ENCODE results near the gene HINT3. TPM values are rescaled to one million over a fixed set of nuclear protein-coding genes. Genes with fewer than 3 reads are reported as not detected.
A peak's percentile ranks its signal among the peaks of the same experiment; 100 is the strongest.

Gene HINT3
- total RNA-seq, 2 experiments from 2014 or later, result 8.5 to 8.6 TPM

DNA sequence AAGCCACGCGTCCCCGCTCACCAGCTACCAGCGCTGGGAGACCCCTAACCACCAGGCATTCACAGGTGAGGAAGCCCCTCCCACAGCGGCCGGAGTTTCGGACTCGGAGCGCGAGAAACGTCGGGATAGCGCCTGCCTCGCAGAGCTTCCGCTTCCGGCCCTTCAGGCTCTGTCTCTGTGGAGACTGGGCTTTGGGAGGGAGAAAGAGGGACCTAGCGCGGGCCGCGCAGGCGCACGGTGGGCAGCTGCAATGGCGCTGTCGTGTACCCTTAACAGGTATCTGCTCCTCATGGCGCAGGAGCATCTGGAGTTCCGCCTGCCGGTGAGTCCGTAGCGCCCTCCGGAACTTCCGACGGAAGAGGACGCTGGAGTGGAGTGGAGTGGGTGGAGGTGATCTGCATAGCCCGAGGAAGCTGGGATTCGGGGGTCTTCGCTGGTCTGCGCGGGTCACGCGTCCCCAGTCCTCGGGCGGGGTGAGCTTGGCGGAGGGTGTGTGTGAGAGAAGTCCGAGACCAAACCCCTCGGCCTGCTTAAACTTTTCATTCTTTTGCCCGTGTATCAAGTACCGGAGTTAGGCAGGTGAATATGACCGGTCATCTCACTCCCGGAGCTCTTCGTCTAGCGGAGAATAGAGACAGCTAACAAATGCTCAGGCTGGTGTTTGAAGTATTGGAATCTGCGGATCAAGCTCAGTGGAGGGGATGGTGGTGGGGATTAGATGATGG lies 29.9 kb downstream of the HINT3 start, which contains the start of gene TRMT11:
Gene TRMT11 (plus strand): TSS at position 240 of the 725 bp plus-strand sequence. CDS start 11 bp downstream, at position 251.
- intact Hi-C loops (cut with micrococcal nuclease), result no loop called here
- Mint-ChIP-seq H3K36me3 (ENCODE audit: low read depth) (peaks cover 2% of the 10 kb centered on the region), H3K4me1 (ENCODE audit: low read depth) (peaks cover 20% of the 10 kb centered on the region), H3K4me3 (no peak within 1 kb of the TSS), H3K27me3 (no peaks in the 10 kb centered on the region), H3K27ac (peak within 1 kb of the TSS; percentile 21), H3K9me3 (no peaks in the 10 kb centered on the region)
- ChIA-PET POLR2A (interaction anchor here (0.6 to 2.5 kb wide), 19 partner anchors 9 to 685 kb away, joined by 3 to 16 read pairs (median 3); partner anchors contain the start of genes HDDC2, HEY2, HINT3 and NCOA7), CTCF (interaction anchor here (0.8 to 4.1 kb wide), 13 partner anchors 11 to 790 kb away, joined by 3 to 48 read pairs (median 5); partner anchors contain the start of genes HINT3 and NCOA7)
- ATAC-seq (peak; percentile 96), DNase-seq (peak; percentile 87)
- TF ChIP-seq, protein P1, sequence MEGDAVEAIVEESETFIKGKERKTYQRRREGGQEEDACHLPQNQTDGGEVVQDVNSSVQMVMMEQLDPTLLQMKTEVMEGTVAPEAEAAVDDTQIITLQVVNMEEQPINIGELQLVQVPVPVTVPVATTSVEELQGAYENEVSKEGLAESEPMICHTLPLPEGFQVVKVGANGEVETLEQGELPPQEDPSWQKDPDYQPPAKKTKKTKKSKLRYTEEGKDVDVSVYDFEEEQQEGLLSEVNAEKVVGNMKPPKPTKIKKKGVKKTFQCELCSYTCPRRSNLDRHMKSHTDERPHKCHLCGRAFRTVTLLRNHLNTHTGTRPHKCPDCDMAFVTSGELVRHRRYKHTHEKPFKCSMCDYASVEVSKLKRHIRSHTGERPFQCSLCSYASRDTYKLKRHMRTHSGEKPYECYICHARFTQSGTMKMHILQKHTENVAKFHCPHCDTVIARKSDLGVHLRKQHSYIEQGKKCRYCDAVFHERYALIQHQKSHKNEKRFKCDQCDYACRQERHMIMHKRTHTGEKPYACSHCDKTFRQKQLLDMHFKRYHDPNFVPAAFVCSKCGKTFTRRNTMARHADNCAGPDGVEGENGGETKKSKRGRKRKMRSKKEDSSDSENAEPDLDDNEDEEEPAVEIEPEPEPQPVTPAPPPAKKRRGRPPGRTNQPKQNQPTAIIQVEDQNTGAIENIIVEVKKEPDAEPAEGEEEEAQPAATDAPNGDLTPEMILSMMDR (IDR thresholded peaks at IDR 0.05), result no peak

DNA sequence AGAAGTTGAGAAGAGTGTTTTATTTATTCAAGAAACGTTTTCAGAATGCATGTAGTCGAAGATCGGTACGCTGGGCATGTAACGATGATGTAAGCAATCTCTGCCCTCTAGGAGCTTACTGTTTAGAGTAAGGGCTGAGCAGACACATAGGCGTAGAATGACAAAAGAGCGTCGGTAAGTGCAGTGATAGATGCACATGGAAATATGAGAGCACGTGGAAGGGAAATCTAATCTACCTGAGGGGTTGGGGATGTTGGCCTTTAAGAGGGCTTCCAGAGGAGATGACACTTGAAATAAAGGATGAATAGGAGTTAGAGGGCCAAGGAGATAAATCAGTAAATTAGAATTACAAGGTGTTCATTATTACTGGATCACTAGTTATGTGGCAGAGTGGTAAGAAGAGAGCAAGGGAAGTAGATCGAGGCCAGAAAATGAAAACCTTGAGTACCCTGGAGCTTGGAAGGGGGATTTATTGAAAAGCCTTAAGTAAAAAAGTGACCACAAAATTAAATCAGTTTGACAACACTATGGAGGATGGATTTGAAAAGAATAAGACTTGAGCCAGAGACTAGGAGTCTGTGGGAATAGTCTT lies 30.6 kb downstream of the HINT3 start:
- TF ChIP-seq, protein P1 (IDR thresholded peaks at IDR 0.05), result no peak
- H3K9me3 Mint-ChIP-seq, result no peaks in the 10 kb centered on the region
- intact Hi-C loops (cut with micrococcal nuclease), result no loop called here
- no peak overlapping the region for H3K4me3 Mint-ChIP-seq
- DNase-seq (peak; percentile 32), ATAC-seq (peak; percentile 48)
- H3K27me3 Mint-ChIP-seq, result no peaks in the 10 kb centered on the region
- H3K36me3 Mint-ChIP-seq (ENCODE audit: low read depth), result peaks cover 2% of the 10 kb centered on the region
- peaks cover 26% of the 10 kb centered on the region for H3K4me1 Mint-ChIP-seq (ENCODE audit: low read depth)
- POLR2A ChIA-PET, result interaction anchor here (0.6 to 2.5 kb wide), 17 partner anchors 13 to 685 kb away, joined by 3 to 16 read pairs (median 4); partner anchors contain the start of genes HDDC2, HEY2, HINT3 and NCOA7
- CTCF ChIA-PET, result interaction anchor here (0.9 to 4.1 kb wide), 9 partner anchors 10 to 791 kb away, joined by 3 to 48 read pairs (median 7); partner anchors contain the start of genes HINT3 and NCOA7
- no peak overlapping the region for H3K27ac Mint-ChIP-seq

DNA sequence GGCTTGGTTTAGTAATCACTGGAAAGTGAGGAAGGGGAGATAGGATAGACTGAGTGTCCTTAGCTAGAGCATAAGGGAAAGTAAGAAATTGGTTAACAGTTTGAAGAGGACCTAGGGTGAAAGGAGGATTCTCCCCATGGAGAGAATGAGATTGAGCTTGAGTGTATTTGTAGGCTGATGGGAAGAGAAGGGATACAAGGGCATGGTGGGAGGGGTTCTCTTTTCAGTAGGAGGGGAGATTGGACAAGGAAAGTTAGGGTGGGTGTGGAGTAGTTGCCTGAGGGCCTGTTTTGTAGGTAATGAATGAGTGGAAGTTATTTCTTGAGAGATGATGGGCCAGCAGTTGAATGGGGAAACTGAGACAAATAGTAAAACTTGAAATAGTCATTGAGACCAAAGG lies 31.7 kb downstream of the HINT3 start:
- CTCF ChIA-PET, result interaction anchor here (0.9 to 4.1 kb wide), 4 partner anchors 13 to 207 kb away, joined by 3 to 48 read pairs (median 16); partner anchors contain the start of genes HINT3 and NCOA7

DNA sequence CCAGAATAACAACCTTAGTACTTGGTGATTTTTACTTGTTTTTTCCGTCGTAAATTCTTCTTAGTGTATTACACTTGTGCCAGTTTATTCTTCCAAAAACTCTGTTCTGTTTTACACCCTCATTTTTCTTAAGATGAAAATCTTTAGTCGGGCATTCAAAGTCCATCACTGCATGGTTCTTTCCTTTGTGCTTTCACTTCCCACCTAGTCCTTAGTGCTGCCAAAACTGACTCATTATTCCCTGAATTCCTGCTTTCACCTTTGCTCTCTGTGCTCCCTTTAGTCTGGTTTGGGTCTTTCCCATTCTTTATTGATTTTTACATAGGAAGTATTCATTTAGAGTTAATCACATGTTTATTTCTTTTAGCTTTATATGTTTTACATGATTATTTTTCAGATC lies 33.1 kb downstream of the HINT3 start:
- TF ChIP-seq, protein P1 (IDR thresholded peaks at IDR 0.05), result no peak
- Mint-ChIP-seq H3K4me1 (ENCODE audit: low read depth) (peaks cover 42% of the 10 kb centered on the region), H3K27ac (peak overlapping the region; percentile 10), H3K36me3 (ENCODE audit: low read depth) (peaks cover 2% of the 10 kb centered on the region), H3K4me3 (no peak overlapping the region), H3K27me3 (no peaks in the 10 kb centered on the region), H3K9me3 (no peaks in the 10 kb centered on the region)
- ATAC-seq (no peak), DNase-seq (no peak)
- POLR2A ChIA-PET, result no interaction called here
- intact Hi-C loops (cut with micrococcal nuclease), result no loop called here
- CTCF ChIA-PET, result interaction anchor here (1.2 to 2.6 kb wide), 2 partner anchors 13 to 15 kb away, joined by 3 to 10 read pairs; no protein-coding TSS in a partner anchor

More for the DNA sequence above, 31.7 kb downstream of the HINT3 start:
- peaks cover 35% of the 10 kb centered on the region for H3K4me1 Mint-ChIP-seq (ENCODE audit: low read depth)
- H3K9me3 Mint-ChIP-seq, result no peaks in the 10 kb centered on the region
- TF ChIP-seq, protein P1 (IDR thresholded peaks at IDR 0.05), result no peak
- no peak for DNase-seq
- H3K4me3 Mint-ChIP-seq, result no peak overlapping the region
- no peak overlapping the region for H3K27ac Mint-ChIP-seq
- peaks cover 2% of the 10 kb centered on the region for H3K36me3 Mint-ChIP-seq (ENCODE audit: low read depth)
- POLR2A ChIA-PET, result no interaction called here
- no peak for ATAC-seq
- intact Hi-C loops (cut with micrococcal nuclease), result no loop called here
- no peaks in the 10 kb centered on the region for H3K27me3 Mint-ChIP-seq

Measured in activated CD8-positive, alpha-beta T cell treated with anti-CD3 and anti-CD28 coated beads for 36 hours (primary cell).